Stimulated activated CD8-positive, alpha-beta memory T cell treated with anti-CD3 and anti-CD28 coated beads, Interleukin-4, amount 100 ng/mL, for 4 hours (primary cell): ENCODE results near the gene GATD1.

ENCODE experiments used
- DNase-seq, 2 donors: peaks; one replicate each; pipeline ENCODE4 v3.0.0-alpha.2; 2020; ENCODE audit warnings: low read depth in 2 of 2, low spot score in 1 of 2

The GATD1 gene, protein sequence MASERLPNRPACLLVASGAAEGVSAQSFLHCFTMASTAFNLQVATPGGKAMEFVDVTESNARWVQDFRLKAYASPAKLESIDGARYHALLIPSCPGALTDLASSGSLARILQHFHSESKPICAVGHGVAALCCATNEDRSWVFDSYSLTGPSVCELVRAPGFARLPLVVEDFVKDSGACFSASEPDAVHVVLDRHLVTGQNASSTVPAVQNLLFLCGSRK

DNA sequence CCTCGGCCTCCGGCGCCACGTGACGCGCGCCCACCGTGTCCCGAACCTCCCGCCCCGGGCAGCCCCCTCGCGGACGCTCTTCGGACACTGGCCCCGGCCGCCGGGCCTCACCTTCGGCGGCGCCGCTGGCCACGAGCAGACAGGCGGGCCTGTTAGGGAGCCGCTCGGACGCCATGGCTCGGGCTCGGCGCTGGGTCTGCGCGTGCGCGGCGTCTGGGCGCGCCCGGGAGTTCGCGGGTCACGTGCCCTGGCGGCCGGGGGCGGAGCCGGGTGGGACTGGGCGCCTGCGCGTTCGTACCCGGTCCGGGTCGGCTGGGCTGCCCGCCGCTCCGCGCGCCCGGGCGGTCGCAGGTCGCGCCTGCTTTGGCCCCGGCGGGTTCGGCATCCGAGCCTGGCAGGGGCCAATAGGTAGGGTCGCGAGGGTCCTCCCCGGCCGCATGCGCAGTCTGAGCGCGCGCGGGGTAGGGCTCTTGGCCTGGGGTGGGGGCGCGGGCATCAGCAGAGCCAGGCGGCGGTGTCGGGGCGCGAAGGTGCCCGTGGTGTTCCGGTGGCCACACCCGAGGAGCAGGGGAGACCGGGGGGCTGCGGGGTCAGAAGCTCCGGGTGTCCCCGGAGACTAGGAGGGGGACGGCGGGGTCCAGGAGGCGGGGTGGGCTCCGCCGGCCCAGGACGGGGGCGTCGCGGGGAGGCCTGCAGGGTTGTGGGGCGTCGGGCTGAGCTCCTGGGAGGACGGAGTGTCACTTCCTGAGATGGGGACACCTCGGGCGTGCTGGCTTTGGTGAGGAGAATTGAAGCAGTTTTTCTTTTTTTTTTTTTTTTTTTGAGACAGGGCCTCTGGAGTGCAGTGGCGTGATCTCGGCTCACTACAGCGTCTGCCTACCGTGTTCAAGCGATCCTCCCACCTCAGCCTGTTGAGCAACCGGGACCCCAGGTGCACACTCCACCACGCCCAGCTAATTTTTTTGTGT, at the start of gene GATD1:
Gene GATD1 (minus strand): TSS at position 200 of the 968 bp plus-strand sequence. CDS start 25 bp downstream, at position 175.
- DNase-seq: peak; percentile 82 to 85

DNA sequence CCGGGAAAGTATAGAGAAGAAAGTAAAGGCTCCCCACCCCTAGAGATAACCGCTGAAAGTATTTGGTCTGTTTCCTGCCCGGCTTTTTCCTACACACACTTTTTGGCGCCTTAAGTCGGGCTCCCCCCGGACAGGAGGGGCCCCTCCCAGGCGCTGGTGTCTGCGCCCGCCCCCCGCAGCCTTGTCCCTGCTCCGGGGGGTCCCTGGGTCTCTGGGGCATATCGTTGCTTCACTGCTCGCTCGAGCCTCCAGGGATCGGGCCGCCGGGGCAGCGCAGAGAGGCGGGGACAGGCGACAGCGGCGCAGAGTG, 49.5 kb upstream of the GATD1 start:
- DNase-seq: no peak

DNA sequence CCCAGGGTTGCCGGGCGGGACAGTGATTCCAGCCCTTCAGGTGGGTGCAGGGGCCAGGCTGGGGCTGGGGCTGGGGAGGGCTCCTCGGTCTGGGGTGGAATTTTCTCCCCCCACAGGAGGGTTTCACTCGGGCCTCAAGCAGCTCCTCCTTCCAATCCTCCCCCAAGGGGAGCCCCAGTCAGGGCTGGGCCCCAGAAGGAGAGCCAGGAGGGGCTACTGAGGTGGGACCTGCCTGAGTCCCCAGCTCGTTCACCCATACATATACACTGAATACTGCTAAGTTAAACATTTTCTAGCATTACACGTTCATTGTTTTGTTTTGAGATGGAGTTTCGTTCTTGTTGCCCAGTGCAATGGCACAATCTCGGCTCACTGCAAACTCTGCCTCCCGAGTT, 48.9 kb upstream of the GATD1 start:
- DNase-seq: no peak

GRCh38 chr11:825366-826226, 48.3 kb upstream of the GATD1 start:
- DNase-seq: no peak

DNA sequence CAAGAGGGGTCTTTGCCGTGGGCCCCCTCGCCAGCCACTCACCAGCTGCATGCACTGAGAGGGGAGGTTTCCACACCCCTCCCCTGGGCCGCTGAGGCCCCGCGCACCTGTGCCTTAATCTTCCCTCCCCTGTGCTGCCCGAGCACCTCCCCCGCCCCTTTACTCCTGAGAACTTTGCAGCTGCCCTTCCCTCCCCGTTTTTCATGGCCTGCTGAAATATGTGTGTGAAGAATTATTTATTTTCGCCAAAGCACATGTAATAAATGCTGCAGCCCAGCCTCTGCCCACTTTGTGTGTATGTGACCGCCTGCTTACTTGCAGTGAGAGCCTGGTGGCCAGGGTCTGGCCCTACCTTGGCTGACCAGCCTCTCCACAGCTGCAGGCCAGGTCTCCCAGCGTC, 47.7 kb upstream of the GATD1 start:
- no peak for DNase-seq

- no peak for DNase-seq
These were observed 47.1 kb upstream of the GATD1 start for GRCh38 chr11:824292-824880.

GRCh38 chr11:823441-824291, 46.4 kb upstream of the GATD1 start:
- DNase-seq: no peak

GRCh38 chr11:821512-822371, 44.5 kb upstream of the GATD1 start:
- DNase-seq: no peak

DNA sequence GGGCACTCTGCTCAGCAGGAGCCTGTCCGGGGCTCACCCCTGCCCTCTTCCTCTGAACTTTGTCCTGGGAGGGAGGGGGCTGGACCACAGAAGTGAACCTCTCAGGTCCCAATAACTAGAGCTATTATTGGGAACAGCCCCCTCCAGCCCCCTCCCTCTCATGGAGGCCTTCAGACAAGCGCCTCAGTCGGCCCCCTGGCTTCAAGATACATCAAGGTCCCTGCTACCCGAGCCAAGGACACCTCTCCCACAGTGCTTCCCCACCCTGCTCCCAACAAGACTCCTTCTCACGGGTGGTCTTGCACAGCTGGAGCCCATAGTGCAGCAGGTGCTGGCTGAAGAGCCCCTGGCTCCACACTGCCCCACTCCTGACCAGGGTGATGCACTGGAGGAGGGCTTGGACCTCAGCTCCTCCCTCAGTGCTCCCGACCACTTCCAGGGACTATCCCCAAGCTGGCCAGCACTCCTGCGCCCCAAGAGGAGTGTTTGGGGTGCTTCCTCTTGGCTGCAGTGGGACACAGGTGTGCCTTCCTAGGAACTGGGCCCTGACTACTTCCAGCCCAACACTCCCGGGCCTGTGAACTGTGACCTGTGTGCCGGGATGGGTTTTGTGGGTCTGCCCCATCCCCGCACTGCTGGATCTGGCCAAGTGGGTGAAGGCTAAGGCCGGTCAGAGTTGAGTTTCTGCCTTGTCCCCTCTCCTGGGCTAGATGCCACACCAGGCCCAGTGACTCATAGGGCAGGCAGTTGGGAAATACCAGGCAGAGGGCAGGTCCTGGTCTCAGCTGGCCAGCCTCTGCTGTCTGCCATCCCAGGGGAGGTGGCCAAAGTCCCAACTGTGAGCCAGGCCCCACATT, 43.6 kb upstream of the GATD1 start:
- no peak for DNase-seq

DNA sequence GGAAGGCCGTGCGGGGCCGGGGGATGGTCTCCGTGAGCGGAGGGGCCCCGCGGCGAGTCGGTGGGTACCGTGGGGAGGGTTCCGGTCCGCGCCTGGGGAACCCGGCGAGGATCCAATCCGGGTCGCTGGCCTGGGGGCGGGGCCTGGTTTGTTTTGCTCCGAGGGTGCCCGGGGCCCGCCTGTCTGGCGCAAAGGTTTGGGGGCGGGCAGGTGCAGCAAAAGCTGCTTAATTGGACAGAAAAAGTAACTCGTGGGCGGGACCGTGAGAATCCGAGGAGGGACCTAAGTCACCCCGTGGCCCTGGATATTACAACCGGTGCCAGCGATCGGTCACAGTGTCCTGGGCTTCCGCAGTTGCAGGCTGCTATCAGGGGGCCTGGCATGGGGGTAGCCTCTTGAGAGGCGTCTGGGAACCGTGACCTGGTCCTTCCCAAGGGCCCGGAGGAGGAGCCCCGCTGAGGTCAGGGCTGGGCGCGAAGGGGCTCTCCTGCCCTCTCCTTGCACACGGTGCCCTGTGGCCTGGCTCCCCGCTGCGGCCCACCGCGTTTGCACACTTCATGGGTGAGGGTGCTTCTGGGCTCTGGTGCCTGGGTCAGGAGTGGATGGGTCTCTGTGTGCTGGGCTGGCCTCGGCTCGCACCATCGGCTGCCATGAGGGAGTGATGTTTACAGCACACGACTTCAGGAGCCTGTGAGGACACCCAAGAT, 42.8 kb upstream of the GATD1 start:
- DNase-seq: peak; percentile 78 to 84

DNA sequence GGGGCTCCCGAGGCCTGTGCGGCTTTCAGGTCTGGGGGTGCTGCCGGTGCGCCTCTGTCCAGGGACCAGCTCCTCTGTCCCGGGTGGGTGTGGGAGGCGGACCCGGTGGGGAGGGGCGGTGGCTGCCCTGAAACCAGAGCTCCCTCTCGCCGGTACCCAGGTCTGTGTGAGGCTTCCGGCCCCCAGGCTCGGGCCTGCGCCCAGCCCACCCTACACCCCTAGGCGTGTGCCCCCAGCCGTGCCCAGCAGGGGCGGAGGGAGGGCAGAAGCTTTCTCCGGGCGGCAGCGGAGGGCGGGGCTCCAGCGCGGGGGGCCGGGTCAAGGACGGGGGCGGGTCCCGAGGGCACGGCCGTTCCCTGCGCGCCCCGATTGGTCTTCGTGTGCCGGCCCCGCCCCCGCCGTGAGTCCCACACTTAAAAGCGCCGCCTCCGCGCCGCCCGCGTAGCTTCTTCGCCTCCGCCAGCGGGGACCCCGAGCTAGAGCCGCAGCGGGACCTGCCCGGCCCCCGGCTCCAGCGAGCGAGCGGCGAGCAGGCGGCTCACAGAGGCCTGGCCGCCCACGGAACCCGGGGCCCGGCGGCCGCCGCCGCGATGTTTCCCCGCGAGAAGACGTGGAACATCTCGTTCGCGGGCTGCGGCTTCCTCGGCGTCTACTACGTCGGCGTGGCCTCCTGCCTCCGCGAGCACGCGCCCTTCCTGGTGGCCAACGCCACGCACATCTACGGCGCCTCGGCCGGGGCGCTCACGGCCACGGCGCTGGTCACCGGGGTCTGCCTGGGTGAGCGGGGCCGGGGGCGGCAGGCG, 42.0 kb upstream of the GATD1 start:
- peak; percentile 82 to 87 for DNase-seq

- no peak for DNase-seq
These were observed 41.3 kb upstream of the GATD1 start, which contains the start of gene PNPLA2 for GRCh38 chr11:818396-819128. Gene PNPLA2 (plus strand): TSS chr11:818914. CDS start chr11:819719, 805 bp downstream.

GRCh38 chr11:816433-816779, 39.1 kb upstream of the GATD1 start:
- DNase-seq: no peak

DNA sequence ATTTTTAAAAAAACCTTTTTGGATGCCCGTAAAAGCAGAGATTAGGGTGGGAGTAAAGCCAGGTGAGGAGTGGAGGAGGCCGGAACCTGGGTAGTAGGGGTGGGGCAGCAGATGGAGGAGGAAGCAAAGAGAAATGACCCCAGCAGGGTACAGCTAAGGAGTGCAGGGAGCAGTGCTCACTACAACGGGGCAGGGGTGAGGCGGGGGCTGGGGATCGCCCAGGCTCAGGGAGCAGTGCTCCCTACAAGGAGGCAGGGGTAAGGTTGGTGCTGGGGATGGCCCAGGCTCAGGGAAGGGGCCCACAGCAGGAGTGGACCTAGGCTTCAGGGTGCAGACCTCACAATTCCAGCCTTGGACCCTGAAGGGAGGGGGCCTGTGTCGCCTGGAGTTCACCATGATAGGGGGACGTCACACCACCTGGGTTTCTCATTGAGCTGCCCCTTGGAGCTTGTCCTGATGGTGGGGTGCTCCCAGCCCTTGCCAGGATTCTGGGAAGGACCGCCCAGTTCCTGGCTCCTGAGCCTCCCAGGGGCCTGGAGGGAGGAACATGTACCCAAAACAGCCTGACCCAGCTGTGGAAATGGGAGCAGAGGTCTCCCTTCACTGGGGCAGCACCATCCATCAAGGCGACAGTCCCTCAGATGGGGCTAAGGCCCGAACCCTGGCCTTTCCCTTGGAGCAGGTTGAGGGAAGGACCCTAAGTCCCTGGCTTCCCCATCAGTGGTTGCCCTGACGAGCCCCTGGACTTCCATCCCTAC, 38.6 kb upstream of the GATD1 start:
- no peak for DNase-seq

DNA sequence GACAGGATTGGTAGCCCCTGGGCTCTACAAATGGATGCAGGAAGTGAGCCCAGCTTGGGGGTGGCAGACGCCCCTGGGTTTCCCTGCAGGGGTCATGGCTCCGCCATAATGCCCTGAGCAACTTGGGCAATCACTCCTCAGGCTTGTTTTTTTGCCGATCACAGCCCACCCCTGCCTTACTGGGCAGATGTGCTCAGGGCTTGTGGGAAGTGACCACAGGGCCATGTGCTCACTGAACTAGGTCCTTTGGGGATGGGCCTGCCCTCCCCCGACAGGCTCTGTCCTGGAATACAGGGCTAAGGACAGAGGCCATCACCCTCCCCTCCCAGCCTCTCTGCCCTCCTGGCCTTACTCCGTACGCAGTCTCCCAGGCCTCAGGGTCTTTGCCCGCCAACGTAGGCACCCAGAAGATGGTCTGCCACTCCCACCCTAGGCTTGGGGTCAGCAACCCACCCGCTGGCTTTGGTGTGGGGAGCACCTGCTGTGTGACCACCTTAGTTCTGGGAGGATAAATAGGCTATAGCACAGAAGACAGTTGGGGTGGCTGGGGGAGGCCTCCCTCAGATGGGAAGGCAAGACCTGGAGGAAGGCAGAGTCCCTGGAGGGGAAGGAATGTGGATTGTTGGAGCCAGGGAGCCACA, 36.3 kb upstream of the GATD1 start:
- no peak for DNase-seq
